LoVo (cell line): ENCODE measurements around the gene DYSF.

Source experiments
- DNase-seq: peaks from one replicate; pipeline ENCODE4 v3.0.0-alpha.2; 2016; ENCODE audit warnings: low spot score

The DYSF gene

GRCh38 chr2:71554028-71554705 is 100.8 kb downstream of the DYSF start:
- DNase-seq: no peak

DNA sequence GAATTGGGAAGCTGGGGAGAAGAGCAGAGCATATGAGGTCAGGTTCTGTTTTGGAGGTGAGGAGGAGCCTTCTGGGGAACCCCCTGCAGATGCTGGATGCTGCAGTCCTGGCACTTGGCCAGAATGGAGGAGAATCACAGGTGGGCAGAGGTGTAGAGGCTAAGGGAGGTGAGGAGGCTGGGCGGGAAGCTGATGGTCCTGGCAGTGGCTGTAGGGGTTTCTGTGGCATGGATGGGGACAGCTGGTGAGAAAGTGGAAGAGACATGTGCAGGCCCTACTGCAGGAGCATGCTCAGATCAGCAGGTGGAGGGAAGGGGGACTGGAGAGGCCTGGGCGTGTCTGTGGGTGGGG is 101.3 kb downstream of the DYSF start:
- no peak for DNase-seq

GRCh38 chr2:71555798-71556454 is 102.6 kb downstream of the DYSF start:
- no peak for DNase-seq

GRCh38 chr2:71556692-71557250 is 103.4 kb downstream of the DYSF start:
- DNase-seq: no peak

DNA sequence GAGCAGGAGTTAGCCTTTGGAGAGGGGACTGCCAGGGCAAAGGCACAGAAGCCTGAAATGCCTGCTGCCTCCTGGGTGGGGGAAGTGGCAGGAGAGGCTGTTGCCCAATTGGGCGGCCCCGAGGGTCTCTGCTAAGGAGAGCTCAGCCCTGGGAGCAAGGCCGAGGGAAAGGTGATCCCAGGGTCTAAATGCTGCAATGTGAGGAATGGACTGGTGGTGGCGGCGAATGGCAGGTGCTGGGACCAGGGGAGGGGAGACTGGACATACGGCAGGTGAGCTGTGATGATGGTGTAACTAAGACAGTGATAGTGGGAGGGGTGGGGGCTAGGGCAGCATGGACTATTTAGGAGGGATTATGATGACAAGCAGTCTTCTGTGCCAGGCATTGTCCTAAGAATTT is 104.0 kb downstream of the DYSF start:
- no peak for DNase-seq

GRCh38 chr2:71558300-71559051 is 105.1 kb downstream of the DYSF start:
- no peak for DNase-seq

- no peak for DNase-seq
Measured at GRCh38 chr2:71559080-71559827, 105.9 kb downstream of the DYSF start.

DNA sequence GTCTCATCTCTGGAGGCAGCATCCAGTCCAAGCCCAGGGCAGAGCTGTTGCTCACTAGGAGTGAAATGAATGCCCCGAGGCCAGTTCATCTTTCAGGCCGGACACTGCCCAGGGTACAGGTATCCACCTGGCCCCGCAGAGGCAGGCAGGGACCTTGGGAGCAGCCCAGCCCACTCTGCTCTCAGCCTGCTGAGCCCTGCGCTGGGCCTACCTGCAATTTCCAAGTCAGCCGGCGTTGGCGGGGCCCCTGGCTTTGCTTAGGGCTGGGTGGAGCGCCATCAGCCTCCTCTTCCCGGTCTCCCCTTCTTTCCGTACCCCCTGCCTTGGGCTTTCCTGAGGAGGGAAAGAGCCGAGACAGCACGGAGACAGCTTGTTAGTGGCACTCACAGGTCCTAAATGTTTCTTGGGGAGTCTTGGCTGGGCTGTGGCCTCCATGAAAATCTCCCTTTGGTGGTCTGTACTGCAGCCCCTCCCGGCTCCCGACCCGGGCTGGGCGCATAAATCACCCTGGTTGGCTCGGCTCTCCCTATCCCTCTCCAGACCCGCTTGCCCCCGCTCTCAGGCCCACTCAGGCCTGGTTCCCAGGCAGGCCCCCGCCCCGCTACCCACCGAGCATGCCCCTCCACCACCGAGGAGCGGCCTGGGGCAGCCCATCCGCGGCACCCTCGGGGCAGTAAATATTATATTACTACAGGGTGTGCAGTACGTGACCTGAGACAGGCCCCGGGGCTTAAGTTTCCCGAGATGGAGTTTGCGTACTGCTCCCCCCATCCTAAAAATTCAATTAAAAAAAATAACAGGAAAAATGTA is 106.7 kb downstream of the DYSF start:
- no peak for DNase-seq

- DNase-seq: no peak
Measured at GRCh38 chr2:71560638-71561011, 107.3 kb downstream of the DYSF start.

DNA sequence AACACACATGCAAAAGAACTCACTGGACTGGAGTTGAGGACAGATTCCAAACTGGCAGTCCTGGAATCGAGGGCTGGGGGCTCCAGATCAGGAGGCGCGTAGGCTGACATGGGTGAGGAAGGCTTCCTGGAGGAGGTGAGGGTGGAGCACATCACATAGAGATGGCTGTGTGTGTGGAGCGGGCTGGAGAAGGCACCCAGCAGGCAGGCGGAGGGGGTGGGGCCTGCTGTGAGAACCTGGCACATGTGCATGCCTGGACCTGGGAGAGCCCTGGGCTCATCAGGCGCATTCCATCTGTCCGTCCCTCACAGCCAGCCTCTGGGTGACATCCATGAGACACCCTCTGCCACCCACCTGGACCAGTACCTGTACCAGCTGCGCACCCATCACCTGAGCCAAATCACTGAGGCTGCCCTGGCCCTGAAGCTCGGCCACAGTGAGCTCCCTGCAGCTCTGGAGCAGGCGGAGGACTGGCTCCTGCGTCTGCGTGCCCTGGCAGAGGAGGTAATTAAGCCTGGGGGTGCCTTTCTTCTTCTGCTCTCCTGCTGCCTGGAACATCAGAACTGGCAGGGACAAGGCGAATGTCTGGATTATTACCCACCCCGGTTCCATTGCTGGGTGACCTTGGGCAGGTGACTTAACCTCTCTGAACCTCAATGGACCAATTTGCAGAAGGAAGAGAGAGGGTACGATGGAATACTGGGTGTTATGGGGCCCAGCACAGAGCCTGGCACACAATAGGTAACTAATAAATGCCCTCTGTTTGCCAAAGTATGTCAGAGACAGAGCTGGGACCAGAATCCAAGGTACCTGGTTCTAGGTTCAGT is 108.3 kb downstream of the DYSF start:
- DNase-seq: no peak

- DNase-seq: no peak
Measured at GRCh38 chr2:71562518-71562917, 109.2 kb downstream of the DYSF start.

DNA sequence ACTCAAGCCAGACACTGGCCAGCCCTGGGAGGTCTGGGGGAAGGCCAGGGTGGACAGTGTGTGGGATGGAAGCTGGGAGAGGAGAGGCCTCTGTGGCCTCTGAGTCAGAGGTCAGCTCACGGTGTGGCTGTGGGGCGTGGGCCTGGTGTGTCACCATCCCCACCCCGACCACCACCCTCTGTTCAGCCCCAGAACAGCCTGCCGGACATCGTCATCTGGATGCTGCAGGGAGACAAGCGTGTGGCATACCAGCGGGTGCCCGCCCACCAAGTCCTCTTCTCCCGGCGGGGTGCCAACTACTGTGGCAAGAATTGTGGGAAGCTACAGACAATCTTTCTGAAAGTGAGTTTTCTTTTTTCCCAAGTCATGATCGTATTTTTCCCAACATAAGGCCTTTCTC is 110.5 kb downstream of the DYSF start:
- peak; percentile 10 for DNase-seq

- no peak for DNase-seq
Measured at GRCh38 chr2:71564361-71564760, 111.0 kb downstream of the DYSF start.

DNA sequence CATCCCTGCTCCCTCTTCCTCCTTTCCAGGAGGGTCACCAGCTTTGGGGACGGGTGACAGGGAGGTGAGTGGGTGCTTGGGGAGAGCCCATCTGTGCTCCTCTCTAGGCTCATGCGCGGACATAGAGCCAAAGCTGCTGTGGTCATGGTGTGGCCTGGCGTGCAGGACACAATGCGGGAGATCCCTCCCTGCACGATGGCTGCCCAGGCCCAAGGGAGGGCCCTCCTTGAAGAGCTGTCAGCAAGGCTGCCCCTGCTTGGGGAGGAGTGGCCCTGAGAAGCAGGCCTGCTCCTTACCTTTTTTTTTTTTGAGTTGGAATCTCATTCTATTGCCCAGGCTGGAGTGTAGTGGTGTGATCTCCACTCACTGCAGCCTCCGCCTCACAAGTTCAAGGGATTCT is 111.4 kb downstream of the DYSF start:
- no peak for DNase-seq

- no peak for DNase-seq
Measured at GRCh38 chr2:71566372-71566771, 113.0 kb downstream of the DYSF start.

DNA sequence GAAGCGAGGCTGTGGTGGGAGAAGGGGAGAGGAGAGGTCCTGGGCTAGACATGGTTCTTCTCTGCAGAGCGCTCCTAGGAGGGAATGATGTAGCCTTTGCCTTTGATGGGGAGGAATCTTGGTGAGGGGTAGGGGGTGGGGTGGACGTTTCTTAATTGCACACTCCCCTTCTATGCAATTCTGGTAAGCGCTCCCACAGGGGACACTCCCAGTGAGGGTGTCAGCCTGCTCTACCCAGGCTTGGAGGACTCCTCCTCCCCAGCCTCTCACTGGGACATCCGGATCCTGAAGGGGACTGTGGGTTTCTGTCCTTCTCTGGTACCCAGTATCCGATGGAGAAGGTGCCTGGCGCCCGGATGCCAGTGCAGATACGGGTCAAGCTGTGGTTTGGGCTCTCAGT is 114.3 kb downstream of the DYSF start:
- DNase-seq: no peak

GRCh38 chr2:71568103-71568502 is 114.7 kb downstream of the DYSF start:
- DNase-seq: no peak

GRCh38 chr2:71570511-71570910 is 117.2 kb downstream of the DYSF start:
- DNase-seq: no peak

DNA sequence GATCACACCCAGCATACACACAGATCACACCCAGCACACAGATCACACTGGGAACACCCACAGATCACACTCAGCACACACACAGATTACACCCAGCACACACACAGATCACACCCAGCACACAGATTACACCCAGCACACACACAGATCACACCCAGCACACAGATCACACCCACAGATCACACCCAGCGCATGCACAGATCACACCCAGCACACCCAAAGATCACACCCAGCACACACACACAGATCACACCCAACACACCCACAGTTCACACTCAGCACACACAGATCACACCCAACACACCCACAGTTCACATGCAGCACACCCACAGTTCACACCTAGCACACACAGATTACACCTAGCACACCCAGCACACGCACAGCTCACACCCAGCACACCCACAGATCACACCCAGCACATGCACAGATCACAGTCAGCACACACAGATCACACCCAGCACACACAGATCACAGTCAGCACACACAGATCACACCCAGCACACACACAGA is 117.6 kb downstream of the DYSF start:
- DNase-seq: no peak

- no peak for DNase-seq
Measured at GRCh38 chr2:71571945-71572344, 118.6 kb downstream of the DYSF start.
